ENCODE data around the gene KIF18A.

DNA sequence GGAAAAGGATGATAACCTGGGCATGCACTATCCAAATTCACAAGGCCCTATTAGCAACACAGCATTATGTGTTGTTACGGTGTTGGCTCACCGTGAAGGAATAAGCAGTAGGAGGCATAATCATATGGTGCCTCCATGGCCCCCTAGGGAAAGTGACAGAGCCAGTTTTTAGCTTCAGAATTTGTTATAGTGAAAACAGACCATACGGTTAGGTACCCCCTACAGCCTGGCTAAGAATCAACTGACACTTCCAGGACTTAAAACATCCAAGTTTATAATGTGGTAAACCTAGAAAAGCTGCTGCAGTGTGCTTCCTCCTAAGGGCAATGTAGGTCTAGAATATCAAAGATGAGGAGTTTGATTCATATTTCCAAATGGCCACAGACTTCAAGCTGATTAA lies 30.4 kb downstream of the KIF18A start:
- TF ChIP-seq CTCF (IDR thresholded peaks at IDR 0.05): no peak
- no peak for TF ChIP-seq POLR2A (IDR thresholded peaks at IDR 0.05)
